ENCODE results near the gene TMEM182.
A peak's percentile ranks its signal among the peaks of the same experiment; 100 is the strongest.

Gene TMEM182, protein sequence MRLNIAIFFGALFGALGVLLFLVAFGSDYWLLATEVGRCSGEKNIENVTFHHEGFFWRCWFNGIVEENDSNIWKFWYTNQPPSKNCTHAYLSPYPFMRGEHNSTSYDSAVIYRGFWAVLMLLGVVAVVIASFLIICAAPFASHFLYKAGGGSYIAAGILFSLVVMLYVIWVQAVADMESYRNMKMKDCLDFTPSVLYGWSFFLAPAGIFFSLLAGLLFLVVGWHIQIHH

DNA sequence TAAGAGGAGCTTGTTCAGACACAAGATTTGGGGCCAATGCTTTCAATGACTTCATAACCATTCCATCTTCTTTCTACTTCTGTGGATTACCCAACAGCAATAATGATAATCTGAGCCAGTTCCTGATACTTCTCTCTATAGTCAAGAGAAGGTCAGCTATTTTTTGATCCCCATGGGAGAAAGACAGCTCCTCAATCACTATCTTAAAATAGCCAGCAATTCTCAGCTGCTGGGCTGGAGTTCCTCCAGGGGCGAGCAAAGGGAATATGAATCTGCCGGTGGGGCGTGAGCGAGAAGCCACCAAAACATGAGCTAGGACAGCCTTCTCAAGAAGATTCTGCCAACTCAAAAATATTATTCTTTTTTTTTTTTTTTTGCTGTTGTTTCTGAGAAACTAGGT lies at the start of gene TMEM182:
Gene TMEM182 (plus strand): TSS at position 269 of the 400 bp plus-strand sequence. CDS start 187 bp downstream, outside the sequence.
- DNase-seq (ENCODE audit: low read depth): no peak
- Histone ChIP-seq H3K9ac (ENCODE audit: low read length) (no peak within 1 kb of the TSS), H3K4me3 (ENCODE audit: low read length) (peak within 1 kb of the TSS; percentile 42)

DNA sequence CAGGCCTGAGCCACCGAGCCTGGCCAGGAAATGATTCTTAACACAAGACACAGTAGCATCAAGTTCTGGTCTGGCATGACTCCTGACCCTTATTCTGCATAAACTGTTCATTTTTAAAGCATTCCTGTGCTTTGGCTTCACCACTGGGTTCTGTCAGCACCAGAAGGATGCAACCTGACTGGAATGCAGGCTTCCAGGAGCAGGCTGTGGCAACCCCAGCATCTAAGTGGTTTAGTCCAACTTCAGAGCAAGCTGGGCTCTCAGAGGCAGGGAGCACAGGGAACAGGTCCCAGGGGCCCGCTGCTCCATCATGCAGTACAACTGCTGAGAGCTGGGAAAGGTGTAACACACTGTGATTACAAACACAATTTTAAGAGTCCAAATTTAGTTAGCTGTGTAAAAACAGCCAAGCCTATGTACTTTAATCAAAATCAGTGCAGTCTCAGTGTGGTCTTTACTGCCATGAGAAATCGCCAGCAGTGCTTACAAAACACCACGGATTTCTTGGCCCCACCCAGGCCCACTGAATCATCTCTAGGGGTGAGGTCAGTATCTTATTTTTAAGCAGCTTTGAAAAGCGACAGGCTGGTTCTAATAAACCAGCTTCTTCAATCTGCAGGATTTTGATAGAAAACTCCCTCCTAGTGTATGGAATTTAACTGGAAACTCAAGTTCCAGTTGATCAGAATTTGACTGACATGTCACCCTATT lies 44.4 kb upstream of the TMEM182 start:
- Histone ChIP-seq H3K4me1 (ENCODE audit: control insufficient read depth, insufficient read depth, low read length) (peaks cover 24% of the 10 kb centered on the region), H3K27me3 (replicated peaks; ENCODE audit: control insufficient read depth, insufficient read depth, low read length) (no peaks in the 10 kb centered on the region), H3K36me3 (ENCODE audit: control insufficient read depth, insufficient read depth, low read length, severe bottlenecking) (peaks cover 44% of the 10 kb centered on the region), H3K9me3 (ENCODE audit: control insufficient read depth, low read length) (no peaks in the 10 kb centered on the region), H3K4me3 (ENCODE audit: low read length) (peak overlapping the region; percentile 51), H3K9ac (ENCODE audit: low read length) (peak overlapping the region; percentile 53)
- DNase-seq (ENCODE audit: low read depth): peak; percentile 53

More for the DNA sequence above, at the start of gene TMEM182:
- Histone ChIP-seq H3K9me3 (ENCODE audit: control insufficient read depth, low read length) (no peaks in the 10 kb centered on the region), H3K36me3 (ENCODE audit: control insufficient read depth, insufficient read depth, low read length, severe bottlenecking) (no peaks in the 10 kb centered on the region), H3K27me3 (replicated peaks; ENCODE audit: control insufficient read depth, insufficient read depth, low read length) (no peaks in the 10 kb centered on the region), H3K4me1 (ENCODE audit: control insufficient read depth, insufficient read depth, low read length) (peaks cover 55% of the 10 kb centered on the region)

DNA sequence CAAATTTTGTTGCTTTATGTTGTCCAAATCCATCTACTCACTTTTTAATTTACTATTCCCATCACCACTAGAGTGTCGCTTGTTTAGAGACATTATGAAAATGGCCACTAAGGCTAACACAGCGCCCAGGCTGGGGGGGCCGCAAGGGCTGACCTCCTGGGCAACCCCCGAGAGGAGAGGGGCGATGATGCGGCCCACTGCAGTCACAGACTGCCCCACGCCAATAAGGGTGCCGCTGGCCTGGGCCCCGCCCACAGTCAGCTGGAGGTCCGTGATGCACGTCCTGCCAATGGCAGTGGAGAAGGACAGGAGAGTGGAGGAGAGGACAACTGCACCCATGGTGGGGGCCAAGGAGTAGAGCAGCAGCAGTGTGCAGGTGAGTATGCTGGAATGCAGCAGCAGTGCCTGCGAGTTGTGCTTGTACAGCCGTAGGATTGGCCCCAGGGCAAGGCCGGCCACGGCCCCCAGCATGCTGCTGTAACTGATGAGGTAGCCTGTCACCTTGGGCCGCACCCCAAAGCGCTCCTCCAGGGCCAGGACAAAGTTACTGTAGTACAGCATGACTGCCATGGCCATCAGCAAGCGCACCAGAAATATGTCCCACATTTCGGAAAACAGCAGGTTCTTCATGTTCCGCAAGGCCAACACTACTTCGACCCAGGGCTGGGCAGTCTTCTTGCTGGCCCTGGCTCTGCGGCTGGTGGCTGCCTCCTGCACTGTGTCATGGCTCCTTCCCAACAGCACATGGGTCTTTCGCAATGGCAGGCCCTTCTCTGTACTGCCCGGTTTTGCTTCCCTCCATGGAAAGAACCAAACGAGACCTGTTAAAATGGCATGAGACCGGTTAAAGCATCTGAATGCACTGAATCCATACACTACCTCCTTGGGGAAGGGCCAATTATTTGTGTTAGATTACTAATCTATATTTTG lies 43.2 kb upstream of the TMEM182 start:
- no peak overlapping the region for H3K9ac ChIP-seq (ENCODE audit: low read length)
- no peaks in the 10 kb centered on the region for H3K27me3 ChIP-seq (replicated peaks; ENCODE audit: control insufficient read depth, insufficient read depth, low read length)
- H3K9me3 ChIP-seq (ENCODE audit: control insufficient read depth, low read length): no peaks in the 10 kb centered on the region
- H3K4me1 ChIP-seq (ENCODE audit: control insufficient read depth, insufficient read depth, low read length): peaks cover 24% of the 10 kb centered on the region
- H3K4me3 ChIP-seq (ENCODE audit: low read length): no peak overlapping the region
- DNase-seq (ENCODE audit: low read depth): no peak
- peaks cover 55% of the 10 kb centered on the region for H3K36me3 ChIP-seq (ENCODE audit: control insufficient read depth, insufficient read depth, low read length, severe bottlenecking)

- Histone ChIP-seq H3K4me1 (ENCODE audit: control insufficient read depth, insufficient read depth, low read length) (peaks cover 15% of the 10 kb centered on the region), H3K4me3 (ENCODE audit: low read length) (no peak overlapping the region), H3K27me3 (replicated peaks; ENCODE audit: control insufficient read depth, insufficient read depth, low read length) (no peaks in the 10 kb centered on the region), H3K9me3 (ENCODE audit: control insufficient read depth, low read length) (no peaks in the 10 kb centered on the region), H3K36me3 (ENCODE audit: control insufficient read depth, insufficient read depth, low read length, severe bottlenecking) (peaks cover 68% of the 10 kb centered on the region), H3K9ac (ENCODE audit: low read length) (no peak overlapping the region)
- DNase-seq (ENCODE audit: low read depth): no peak
Observed at GRCh38 chr2:102724016-102724490, 37.8 kb upstream of the TMEM182 start.

- H3K4me3 ChIP-seq (ENCODE audit: low read length): no peak overlapping the region
- H3K27me3 ChIP-seq (replicated peaks; ENCODE audit: control insufficient read depth, insufficient read depth, low read length): no peaks in the 10 kb centered on the region
- peaks cover 14% of the 10 kb centered on the region for H3K4me1 ChIP-seq (ENCODE audit: control insufficient read depth, insufficient read depth, low read length)
- H3K9me3 ChIP-seq (ENCODE audit: control insufficient read depth, low read length): no peaks in the 10 kb centered on the region
- no peak for DNase-seq (ENCODE audit: low read depth)
- H3K9ac ChIP-seq (ENCODE audit: low read length): no peak overlapping the region
- H3K36me3 ChIP-seq (ENCODE audit: control insufficient read depth, insufficient read depth, low read length, severe bottlenecking): peaks cover 70% of the 10 kb centered on the region
Observed at GRCh38 chr2:102724553-102724952, 37.3 kb upstream of the TMEM182 start.

DNA sequence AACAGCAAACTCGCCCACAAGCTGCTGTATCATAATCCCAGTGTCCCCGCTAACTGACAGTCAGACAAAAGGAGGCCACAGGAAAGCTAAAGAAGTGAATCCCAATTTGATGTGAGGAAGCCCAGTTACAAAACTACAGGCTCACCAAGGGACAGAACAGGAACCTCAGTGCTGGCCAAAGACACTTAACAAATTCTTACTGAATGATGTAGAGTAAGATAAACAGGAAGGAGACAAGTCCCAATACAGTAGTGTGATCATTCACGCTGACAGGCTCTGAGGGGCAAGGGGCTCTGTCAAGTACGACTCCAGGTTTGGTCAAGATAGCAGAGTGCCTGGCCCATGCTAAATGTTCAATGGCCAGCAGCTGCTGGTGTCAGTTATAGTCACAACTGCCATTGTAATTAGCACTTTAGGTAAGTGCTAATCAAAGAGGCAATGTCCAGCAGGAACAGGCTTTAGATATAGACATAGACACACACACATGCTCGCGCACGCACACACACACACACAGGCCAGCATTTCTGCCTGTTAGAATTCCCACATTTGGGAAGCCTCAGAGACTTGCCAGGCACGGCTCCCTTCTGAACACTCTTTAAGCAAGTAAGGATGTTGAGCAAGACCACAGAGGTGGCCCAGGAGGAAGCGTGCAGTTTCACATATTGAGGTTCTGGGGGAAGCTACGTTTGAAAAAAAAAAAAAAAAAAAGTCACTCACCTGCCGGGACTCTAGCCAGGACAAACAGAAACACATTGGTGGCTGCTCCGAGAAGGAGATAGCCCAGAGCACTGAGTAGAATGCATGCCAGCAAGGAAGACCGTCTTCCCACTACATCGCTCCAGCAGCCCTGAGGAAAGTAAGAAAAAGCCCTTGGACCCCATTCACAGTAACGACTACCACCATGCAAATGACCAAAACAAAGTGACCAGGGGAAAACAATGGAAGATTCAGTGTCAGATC lies 35.4 kb upstream of the TMEM182 start:
- Histone ChIP-seq H3K4me3 (ENCODE audit: low read length) (no peak overlapping the region), H3K36me3 (ENCODE audit: control insufficient read depth, insufficient read depth, low read length, severe bottlenecking) (peaks cover 64% of the 10 kb centered on the region), H3K9me3 (ENCODE audit: control insufficient read depth, low read length) (no peaks in the 10 kb centered on the region), H3K9ac (ENCODE audit: low read length) (no peak overlapping the region), H3K4me1 (ENCODE audit: control insufficient read depth, insufficient read depth, low read length) (peaks cover 14% of the 10 kb centered on the region), H3K27me3 (replicated peaks; ENCODE audit: control insufficient read depth, insufficient read depth, low read length) (no peaks in the 10 kb centered on the region)
- no peak for DNase-seq (ENCODE audit: low read depth)

DNA sequence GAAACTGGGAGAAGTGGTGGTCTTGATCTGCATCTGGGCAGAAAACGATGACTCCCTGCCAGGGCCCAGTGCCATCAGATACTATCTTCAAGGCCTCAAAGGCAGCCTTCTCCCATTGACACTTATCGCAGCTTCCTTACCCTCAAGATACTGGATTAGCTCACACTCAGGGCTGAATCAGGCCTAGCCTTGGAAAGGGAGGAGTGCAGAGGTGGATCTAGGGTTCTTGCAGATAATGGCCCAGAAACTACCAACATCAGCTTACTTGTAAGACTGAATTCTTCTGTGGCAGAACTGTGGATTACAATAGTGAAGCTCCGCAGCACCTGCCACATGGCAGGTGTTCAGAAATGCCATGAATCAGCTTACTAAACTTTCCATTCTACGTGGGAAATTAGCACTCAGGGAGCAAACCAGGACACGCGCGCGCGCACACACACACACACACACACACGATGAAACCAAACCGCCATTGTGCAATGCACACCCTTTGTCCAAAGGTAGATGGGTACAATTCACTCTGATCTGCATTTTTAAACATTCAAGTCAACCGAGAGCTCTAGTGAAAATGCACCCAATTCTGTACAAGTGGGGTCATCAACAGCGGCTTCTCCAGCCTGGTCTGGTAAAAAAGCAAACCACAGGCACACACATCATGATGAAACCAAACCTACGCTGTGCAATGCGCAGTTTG lies 26.3 kb upstream of the TMEM182 start:
- Histone ChIP-seq H3K27me3 (replicated peaks; ENCODE audit: control insufficient read depth, insufficient read depth, low read length) (no peaks in the 10 kb centered on the region), H3K36me3 (ENCODE audit: control insufficient read depth, insufficient read depth, low read length, severe bottlenecking) (peaks cover 16% of the 10 kb centered on the region), H3K4me1 (ENCODE audit: control insufficient read depth, insufficient read depth, low read length) (peaks cover 19% of the 10 kb centered on the region), H3K9me3 (ENCODE audit: control insufficient read depth, low read length) (no peaks in the 10 kb centered on the region), H3K9ac (ENCODE audit: low read length) (peak overlapping the region; percentile 95), H3K4me3 (ENCODE audit: low read length) (peak overlapping the region; percentile 98)
- DNase-seq (ENCODE audit: low read depth): no peak

DNA sequence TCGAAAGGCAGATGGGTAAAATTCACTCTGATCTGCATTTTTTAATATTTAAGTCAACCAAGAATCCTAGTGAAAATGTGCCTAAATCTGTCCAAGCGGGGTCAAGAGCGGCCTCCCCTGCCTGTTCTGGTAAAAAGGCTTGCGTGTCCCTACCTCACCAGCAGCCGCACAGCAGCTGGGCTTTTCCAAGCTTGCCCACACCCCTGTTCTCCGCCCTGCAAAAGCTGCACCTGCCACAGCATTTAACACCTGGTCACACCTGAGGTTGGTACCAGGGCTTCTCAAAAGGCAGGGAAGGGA lies 25.8 kb upstream of the TMEM182 start:
- H3K9ac ChIP-seq (ENCODE audit: low read length): peak overlapping the region; percentile 95
- peak overlapping the region; percentile 98 for H3K4me3 ChIP-seq (ENCODE audit: low read length)
- peaks cover 12% of the 10 kb centered on the region for H3K36me3 ChIP-seq (ENCODE audit: control insufficient read depth, insufficient read depth, low read length, severe bottlenecking)
- peaks cover 19% of the 10 kb centered on the region for H3K4me1 ChIP-seq (ENCODE audit: control insufficient read depth, insufficient read depth, low read length)
- DNase-seq (ENCODE audit: low read depth): no peak
- H3K9me3 ChIP-seq (ENCODE audit: control insufficient read depth, low read length): no peaks in the 10 kb centered on the region
- H3K27me3 ChIP-seq (replicated peaks; ENCODE audit: control insufficient read depth, insufficient read depth, low read length): no peaks in the 10 kb centered on the region

GRCh38 chr2:102736410-102737409 lies 25.1 kb upstream of the TMEM182 start:
- Histone ChIP-seq H3K4me1 (ENCODE audit: control insufficient read depth, insufficient read depth, low read length) (peaks cover 19% of the 10 kb centered on the region), H3K9me3 (ENCODE audit: control insufficient read depth, low read length) (no peaks in the 10 kb centered on the region), H3K9ac (ENCODE audit: low read length) (peak overlapping the region; percentile 95), H3K36me3 (ENCODE audit: control insufficient read depth, insufficient read depth, low read length, severe bottlenecking) (peaks cover 5% of the 10 kb centered on the region), H3K4me3 (ENCODE audit: low read length) (peak overlapping the region; percentile 98), H3K27me3 (replicated peaks; ENCODE audit: control insufficient read depth, insufficient read depth, low read length) (no peaks in the 10 kb centered on the region)
- DNase-seq (ENCODE audit: low read depth): peak; percentile 91
